Left ventricle myocardium inferior (tissue), 1 donor: ENCODE measurements around the gene CFAP58. TPM values are rescaled to one million over a fixed set of nuclear protein-coding genes. Genes with fewer than 3 reads are reported as not detected.
A peak's percentile ranks its signal among the peaks of the same experiment; 100 is the strongest.

Experiments used
- DNase-seq: peaks from one replicate; pipeline ENCODE4 v3.0.0-alpha.2; 2020
- H3K27ac ChIP-seq: fragments of 200-600 bp; replicated peaks from 2 replicates; pipeline ENCODE4 v1.8.0; 2021
- H3K27me3 ChIP-seq: fragments of 200-600 bp; 2 replicates; pipeline ENCODE4 v1.8.0; 2021; ENCODE audit warnings: low read depth
- H3K36me3 ChIP-seq: fragments of 200-600 bp; 2 replicates; pipeline ENCODE4 v1.8.0; 2021
- H3K4me1 ChIP-seq: fragments of 200-600 bp; 2 replicates; pipeline ENCODE4 v1.8.0; 2021
- H3K4me3 ChIP-seq: fragments of 200-600 bp; 2 replicates; pipeline ENCODE4 v1.8.0; 2021; ENCODE audit warnings: mild to moderate bottlenecking, moderate library complexity
- H3K9me3 ChIP-seq: fragments of 200-600 bp; replicated peaks from 2 replicates; pipeline ENCODE4 v1.8.0; 2021
- CTCF ChIP-seq: fragments of 200-600 bp; IDR thresholded peaks from 2 replicates; pipeline ENCODE4 v1.8.0; 2021; ENCODE audit warnings: antibody characterized with exemption, mild to moderate bottlenecking, borderline replicate concordance
- intact Hi-C: fragments of 100-400 bp; cut with micrococcal nuclease; formaldehyde crosslinking; loops from one replicate; pipeline ENCODE4 v1.11.0; 2022
- total RNA-seq: library from RNA; stranded (reverse); fragmentation: NEBNext Ultra II Directional; extraction: Animal tissue kit (Norgen Biotek cat#: 25700); gene quantifications from one replicate; pipeline ENCODE4 v1.2.1, GENCODE V29; 2021
- donor health status: DM: no; HTN: yes; CAD: no; lungs with severe emphysema.

Gene CFAP58
- total RNA-seq, 1 donor from 2014 or later = 3.5 TPM

DNA sequence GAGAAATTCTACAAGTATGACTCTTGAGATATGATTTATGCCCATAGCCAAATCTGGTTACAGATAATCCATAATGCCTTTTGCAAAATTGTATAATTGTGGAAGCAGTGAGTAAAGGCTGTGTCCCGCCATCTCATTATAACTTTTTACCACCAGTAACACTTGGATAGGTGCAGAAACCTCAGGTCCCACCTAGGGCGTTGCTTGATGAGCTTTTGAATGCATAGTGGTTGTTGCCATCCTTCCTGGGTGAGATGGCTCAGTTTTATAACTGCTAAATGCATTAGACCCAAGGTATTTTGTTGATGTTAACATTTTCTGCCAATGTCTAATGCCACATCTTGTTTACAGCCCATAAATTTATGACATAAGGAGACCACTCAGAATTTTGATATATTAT, 42.9 kb downstream of the CFAP58 start:
- DNase-seq = no peak
- Histone ChIP-seq H3K27ac (no peak overlapping the region), H3K27me3 (no peaks in the 10 kb centered on the region), H3K4me3 (no peak overlapping the region), H3K4me1 (no peaks in the 10 kb centered on the region), H3K9me3 (no peaks in the 10 kb centered on the region), H3K36me3 (no peaks in the 10 kb centered on the region)
- intact Hi-C loops = no loop called here
- TF ChIP-seq CTCF = no peak

DNA sequence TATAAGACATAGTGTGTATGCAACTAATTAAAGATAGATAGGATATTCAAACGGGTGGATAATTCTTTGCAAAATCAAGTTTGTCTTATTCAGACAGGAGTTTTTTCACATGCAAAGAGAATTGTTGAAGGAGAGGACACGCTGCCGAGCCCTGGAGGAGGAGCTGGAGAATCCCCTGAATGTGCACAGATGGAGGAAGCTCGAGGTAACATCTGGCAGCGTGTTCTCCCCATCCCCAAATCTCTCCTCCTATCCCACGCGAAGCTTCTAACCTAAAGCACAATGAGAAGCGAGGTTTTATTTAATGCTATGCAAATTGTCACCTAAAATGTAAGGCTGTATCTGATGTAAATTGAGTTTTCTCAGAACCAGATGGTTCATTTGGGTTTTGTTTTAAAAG, 50.0 kb downstream of the CFAP58 start:
- Histone ChIP-seq H3K36me3 (no peaks in the 10 kb centered on the region), H3K27me3 (no peaks in the 10 kb centered on the region), H3K9me3 (no peaks in the 10 kb centered on the region), H3K4me1 (no peaks in the 10 kb centered on the region), H3K27ac (no peak overlapping the region), H3K4me3 (no peak overlapping the region)
- intact Hi-C loops = loop anchor here (10.0 kb wide), 1 partner anchor 211 kb away; no protein-coding TSS in a partner anchor
- TF ChIP-seq CTCF = no peak
- no peak for DNase-seq

DNA sequence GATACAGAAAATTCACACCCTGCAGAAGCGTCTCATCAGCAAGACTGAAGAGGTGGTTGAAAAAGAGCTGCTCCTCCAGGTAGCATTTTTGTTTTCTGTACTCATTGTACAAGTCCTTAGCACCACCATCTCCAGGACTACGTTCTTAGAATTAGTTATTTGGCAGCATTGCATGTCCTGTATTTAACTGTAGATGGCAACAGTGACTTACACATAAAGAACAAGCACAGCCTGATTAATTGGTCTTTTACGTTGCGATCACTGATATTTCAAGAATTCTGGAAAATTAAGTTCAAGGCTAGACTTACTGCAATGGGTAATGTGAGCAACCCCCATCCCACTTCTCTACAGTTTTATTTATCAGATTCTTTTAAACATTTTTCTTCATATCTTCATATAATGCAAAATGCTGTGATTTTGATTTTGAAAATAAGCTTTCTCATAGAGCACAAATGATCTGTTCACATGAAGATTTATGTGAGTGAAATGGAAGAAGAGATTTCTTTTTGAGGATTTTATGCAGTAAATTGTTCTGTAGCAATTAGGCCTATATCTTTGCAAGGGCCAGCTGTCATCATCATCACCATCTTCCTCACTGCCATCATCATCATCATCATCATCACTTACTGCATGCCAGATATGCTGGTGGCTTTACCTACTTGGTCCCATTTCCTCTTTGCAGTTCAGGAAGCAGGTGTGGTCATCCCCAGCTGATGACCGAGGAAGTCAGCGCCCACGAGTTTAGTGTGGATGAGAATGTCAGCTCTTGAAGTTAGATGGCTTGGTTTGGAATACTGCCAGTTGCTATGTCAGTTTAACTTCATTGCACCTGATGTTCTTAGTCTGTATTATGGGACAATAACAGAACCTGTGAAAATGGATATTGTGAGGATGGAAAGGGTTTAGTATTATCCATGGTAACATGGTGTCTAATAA, 53.4 kb downstream of the CFAP58 start:
- Histone ChIP-seq H3K27me3 (no peaks in the 10 kb centered on the region), H3K4me3 (no peak overlapping the region), H3K9me3 (no peaks in the 10 kb centered on the region), H3K36me3 (no peaks in the 10 kb centered on the region), H3K27ac (no peak overlapping the region), H3K4me1 (no peaks in the 10 kb centered on the region)
- intact Hi-C loops = loop anchor here (10.0 kb wide), 1 partner anchor 208 kb away; no protein-coding TSS in a partner anchor
- no peak for DNase-seq
- peak; percentile 67 for TF ChIP-seq CTCF

DNA sequence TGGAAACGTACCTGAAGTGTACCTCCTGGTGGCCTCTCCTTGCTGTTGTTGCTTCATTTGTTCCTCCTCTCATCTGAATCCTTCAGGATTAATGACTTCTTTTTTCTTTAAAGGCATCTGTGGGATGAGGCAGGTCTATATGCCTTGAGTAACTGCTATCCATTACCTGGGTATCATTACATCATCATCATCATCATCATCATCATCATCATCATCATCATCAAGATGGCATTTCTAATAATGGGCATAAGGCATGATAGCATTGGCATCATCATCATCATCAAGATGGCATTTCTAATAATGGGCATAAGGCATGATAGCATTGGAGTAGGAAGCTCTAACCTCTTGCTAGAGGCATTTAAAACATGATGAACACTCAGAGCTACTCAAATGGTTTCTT, 59.9 kb downstream of the CFAP58 start:
- Histone ChIP-seq H3K36me3 (no peaks in the 10 kb centered on the region), H3K4me3 (no peak overlapping the region), H3K27me3 (no peaks in the 10 kb centered on the region), H3K9me3 (no peaks in the 10 kb centered on the region), H3K27ac (no peak overlapping the region), H3K4me1 (no peaks in the 10 kb centered on the region)
- DNase-seq = no peak
- intact Hi-C loops = no loop called here
- no peak for TF ChIP-seq CTCF

DNA sequence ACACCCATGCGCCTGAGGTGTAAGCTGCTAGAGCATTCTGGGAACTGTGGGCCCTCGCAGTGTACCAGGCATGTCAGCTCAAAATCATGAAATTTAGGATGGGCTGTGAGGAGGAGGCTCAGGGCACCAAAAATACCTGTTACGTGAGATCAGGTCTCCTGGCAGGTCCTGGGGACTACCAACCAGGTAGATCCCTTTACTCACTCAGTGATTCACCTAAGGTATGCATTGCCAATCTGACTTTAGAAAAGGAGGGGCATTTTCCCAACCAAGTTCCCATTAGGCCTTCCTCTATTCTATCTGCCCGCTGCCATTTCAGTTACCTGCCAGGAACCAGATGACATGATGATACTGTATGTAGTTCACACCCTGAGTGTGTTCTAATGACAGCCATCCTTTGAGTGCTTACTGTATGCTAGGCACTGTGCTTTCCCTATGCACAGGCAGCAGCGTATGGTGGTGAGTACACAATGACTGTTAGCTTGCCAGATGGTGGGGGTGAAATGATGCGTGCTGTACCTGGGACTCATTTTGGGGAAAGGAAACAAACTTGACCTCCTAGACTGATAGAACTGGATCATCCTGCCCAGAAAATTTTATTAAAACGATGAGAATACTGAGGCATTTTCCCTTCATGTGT, 62.0 kb downstream of the CFAP58 start:
- Histone ChIP-seq H3K27me3 (no peaks in the 10 kb centered on the region), H3K4me1 (no peaks in the 10 kb centered on the region), H3K36me3 (no peaks in the 10 kb centered on the region), H3K9me3 (no peaks in the 10 kb centered on the region), H3K27ac (no peak overlapping the region), H3K4me3 (no peak overlapping the region)
- DNase-seq = no peak
- TF ChIP-seq CTCF = no peak
- intact Hi-C loops = no loop called here
